GM06990 (cell line): ENCODE results near the gene PWWP2B.
A peak's percentile ranks its signal among the peaks of the same experiment; 100 is the strongest.
"Not testable (repeated sequence)": the region's sequence is repeated elsewhere in the genome, so short reads cannot be mapped to it uniquely, and the experiment has no call there.

ENCODE experiments used
- DNase-seq: peaks from one replicate; pipeline ENCODE4 v3.0.0-alpha.2; 2011; ENCODE audit not compliant: insufficient read length; ENCODE audit errors: extremely low read depth
- H3K27me3 ChIP-seq: replicated peaks from 2 replicates; pipeline ENCODE4 v1.6.0; 2011; ENCODE audit warnings: low read length; ENCODE audit not compliant: control insufficient read depth, insufficient read depth
- H3K36me3 ChIP-seq: 2 replicates; pipeline ENCODE4 v1.5.1; 2011; ENCODE audit warnings: low read length; ENCODE audit not compliant: control insufficient read depth, insufficient read depth
- H3K4me3 ChIP-seq: replicated peaks from 2 replicates; pipeline ENCODE4 v1.5.1; 2011; ENCODE audit warnings: low read depth, mild to moderate bottlenecking, control low read depth, low read length
- CTCF ChIP-seq: IDR thresholded peaks from 2 replicates; pipeline ENCODE4 v1.5.1; 2011; ENCODE audit warnings: low read length, control low read depth, mild to moderate bottlenecking, inconsistent platforms; ENCODE audit not compliant: insufficient read depth, poor library complexity, severe bottlenecking

The PWWP2B gene

GRCh38 chr10:132385721-132386418 is 11.1 kb upstream of the PWWP2B start:
- TF ChIP-seq CTCF, result no peak
- Histone ChIP-seq H3K4me3 (no peak overlapping the region), H3K36me3 (no peaks in the 10 kb centered on the region), H3K27me3 (no peaks in the 10 kb centered on the region; the same call in 1 of the 2 replicates)
- no peak for DNase-seq

- no peaks in the 10 kb centered on the region for H3K36me3 ChIP-seq
- no peak for TF ChIP-seq CTCF
- no peak overlapping the region for H3K4me3 ChIP-seq
- H3K27me3 ChIP-seq, result no peaks in the 10 kb centered on the region; the same call in 1 of the 2 replicates
- no peak for DNase-seq
Observed at GRCh38 chr10:132386419-132386831, 10.6 kb upstream of the PWWP2B start.

GRCh38 chr10:132386896-132387295 is 10.1 kb upstream of the PWWP2B start:
- not testable (repeated sequence) for H3K4me3 ChIP-seq, DNase-seq, H3K27me3 ChIP-seq, H3K36me3 ChIP-seq

- DNase-seq, result peak; percentile 39
Observed at GRCh38 chr10:132387764-132388210, 9.2 kb upstream of the PWWP2B start.

GRCh38 chr10:132388891-132389432 is 8.0 kb upstream of the PWWP2B start:
- DNase-seq, result no peak
- no peak for TF ChIP-seq CTCF
- H3K36me3 ChIP-seq, result no peaks in the 10 kb centered on the region
- no peak overlapping the region for H3K4me3 ChIP-seq
- no peaks in the 10 kb centered on the region; the same call in 1 of the 2 replicates for H3K27me3 ChIP-seq

More at GRCh38 chr10:132387764-132388210, 9.2 kb upstream of the PWWP2B start:
- H3K36me3 ChIP-seq, result no peaks in the 10 kb centered on the region
- H3K27me3 ChIP-seq, result no peaks in the 10 kb centered on the region; the same call in 1 of the 2 replicates
- TF ChIP-seq CTCF, result peak; percentile 50
- H3K4me3 ChIP-seq, result no peak overlapping the region

- no peak for TF ChIP-seq CTCF
Observed at GRCh38 chr10:132389433-132390169, 7.4 kb upstream of the PWWP2B start.

More at GRCh38 chr10:132389433-132390169, 7.4 kb upstream of the PWWP2B start:
- DNase-seq, result no peak
- no peaks in the 10 kb centered on the region for H3K36me3 ChIP-seq
- H3K4me3 ChIP-seq, result no peak overlapping the region
- H3K27me3 ChIP-seq, result no peaks in the 10 kb centered on the region; the same call in 1 of the 2 replicates
